Testis (tissue), 3 donors: Measurements from ENCODE around the gene HLA-C. TPM values are rescaled to one million over a fixed set of nuclear protein-coding genes. Genes with fewer than 3 reads are reported as not detected.
"Not testable (repeated sequence)": the region's sequence is repeated elsewhere in the genome, so short reads cannot be mapped to it uniquely, and the experiment has no call there.

Experiments
- DNase-seq: peaks from one replicate; pipeline ENCODE4 v3.0.0-alpha.2; 2019
- H3K27ac ChIP-seq, 2 donors: fragments of 200-600 bp; sonication (generic); one replicate each; pipeline ENCODE4 v1.5.1; 2019
- H3K27me3 ChIP-seq: fragments of 200-600 bp; sonication (generic); one replicate; pipeline ENCODE4 v1.5.1; 2019
- H3K36me3 ChIP-seq: fragments of 200-600 bp; sonication (generic); one replicate; pipeline ENCODE4 v1.5.1; 2017; ENCODE audit warnings: low read depth; ENCODE audit errors: missing control alignments
- H3K4me1 ChIP-seq: fragments of 200-600 bp; sonication (generic); one replicate; pipeline ENCODE4 v1.5.1; 2019
- H3K4me3 ChIP-seq, 2 donors: fragments of 200-600 bp; sonication (generic); one replicate each; pipeline ENCODE4 v1.5.1; 2017 to 2019
- H3K9me3 ChIP-seq: fragments of 200-600 bp; sonication (generic); one replicate; pipeline ENCODE4 v1.5.1; 2017
- CTCF ChIP-seq, 3 experiments: fragments of 450-650 bp in 2 of 3; fragments of 200-600 bp in 1 of 3; sonication (generic) in 1 of 3; IDR thresholded peaks; one replicate each; pipeline ENCODE4 v1.5.1; 2016 to 2019; ENCODE audit warnings: antibody characterized with exemption in 3 of 3, mild to moderate bottlenecking in 2 of 3, moderate library complexity in 1 of 3
- POLR2A ChIP-seq: fragments of 450-650 bp; IDR thresholded peaks from one replicate; pipeline ENCODE4 v1.6.1; 2017; ENCODE audit warnings: antibody characterized with exemption, mild to moderate bottlenecking, moderate library complexity
- WGBS, 2 donors: methylation state at CpG; one replicate each; pipeline ENCODE4 v1.1.5; 2018; 5-methylcytosine and 5-hydroxymethylcytosine counted together
- intact Hi-C: fragments of 100-400 bp; cut with DNase I; formaldehyde crosslinking; loops from one replicate; pipeline ENCODE4 v1.15.1; 2023; ENCODE audit warnings: low total_unique reads
- polyA plus RNA-seq: library from polyadenylated mRNA; stranded (reverse); fragments of 350-450 nt; fragmentation: Illumina TruSeq; extraction: RNeasy Lipid Tissue Mini Kit (QIAGEN cat#74804); gene quantifications from one replicate; pipeline ENCODE4 v1.2.3, GENCODE V29; 2014; ENCODE audit warnings: low read depth, low replicate concordance; ENCODE audit not compliant: insufficient read depth
- total RNA-seq, 2 donors: library from RNA; depleted of rRNA; stranded (reverse); fragments of >200 nt; gene quantifications; one replicate each; pipeline ENCODE4 v1.2.3, GENCODE V29; 2016

The HLA-C gene
- total and polyA plus RNA-seq, 3 donors from 2014 or later, result 104 to 213 (median 135) TPM

GRCh38 chr6:31289788-31290187, 17.9 kb upstream of the HLA-C start:
- Histone ChIP-seq H3K4me1 (no peaks in the 10 kb centered on the region), H3K9me3 (no peaks in the 10 kb centered on the region), H3K4me3 (no peak overlapping the region), H3K27ac (no peak overlapping the region), H3K27me3 (no peaks in the 10 kb centered on the region), H3K36me3 (no peaks in the 10 kb centered on the region)
- TF ChIP-seq POLR2A (no peak), CTCF (IDR thresholded peaks at IDR 0.05) (no peak)
- intact Hi-C loops, result no loop called here
- DNase-seq, result no peak

GRCh38 chr6:31287619-31288018, 15.7 kb upstream of the HLA-C start:
- H3K4me3 ChIP-seq, result no peak overlapping the region
- no peaks in the 10 kb centered on the region for H3K36me3 ChIP-seq
- DNase-seq, result no peak
- WGBS, 2 donors, result 62 to 68% methylated on average over 4 of the region's 4 CpGs
- no peaks in the 10 kb centered on the region for H3K4me1 ChIP-seq
- H3K27ac ChIP-seq, result no peak overlapping the region
- no peak for TF ChIP-seq POLR2A
- no peak for TF ChIP-seq CTCF (IDR thresholded peaks at IDR 0.05)
- H3K27me3 ChIP-seq, result no peaks in the 10 kb centered on the region
- intact Hi-C loops, result no loop called here
- no peaks in the 10 kb centered on the region for H3K9me3 ChIP-seq

- WGBS, 2 donors, result 68% methylated on average over 2 of the region's 2 CpGs
- Histone ChIP-seq H3K4me3 (no peak overlapping the region), H3K36me3 (no peaks in the 10 kb centered on the region), H3K27me3 (no peaks in the 10 kb centered on the region), H3K9me3 (no peaks in the 10 kb centered on the region), H3K4me1 (no peaks in the 10 kb centered on the region), H3K27ac (no peak overlapping the region)
- intact Hi-C loops, result no loop called here
- DNase-seq, result no peak
- no peak for TF ChIP-seq POLR2A
- no peak for TF ChIP-seq CTCF (IDR thresholded peaks at IDR 0.05)
These were observed 14.1 kb upstream of the HLA-C start for GRCh38 chr6:31285982-31286381.

GRCh38 chr6:31285486-31285885, 13.6 kb upstream of the HLA-C start:
- no peaks in the 10 kb centered on the region for H3K36me3 ChIP-seq
- WGBS, 2 donors, result 85 to 90% methylated on average over 3 of the region's 3 CpGs
- no peak for TF ChIP-seq CTCF (IDR thresholded peaks at IDR 0.05)
- TF ChIP-seq POLR2A, result no peak
- H3K27me3 ChIP-seq, result no peaks in the 10 kb centered on the region
- no peaks in the 10 kb centered on the region for H3K9me3 ChIP-seq
- H3K4me1 ChIP-seq, result no peaks in the 10 kb centered on the region
- DNase-seq, result no peak
- H3K27ac ChIP-seq, result no peak overlapping the region
- no peak overlapping the region for H3K4me3 ChIP-seq
- intact Hi-C loops, result no loop called here

- H3K27me3 ChIP-seq, DNase-seq, H3K36me3 ChIP-seq, H3K4me3 ChIP-seq, H3K9me3 ChIP-seq, intact Hi-C loops, H3K4me1 ChIP-seq, H3K27ac ChIP-seq: not testable (repeated sequence)
- WGBS, 2 donors, result 86 to 92% methylated on average over 3 of the region's 3 CpGs
These were observed 7.8 kb upstream of the HLA-C start for GRCh38 chr6:31279647-31280046.
